HG03439 (cell line): ENCODE results near the gene IBA57.
A peak's percentile ranks its signal among the peaks of the same experiment; 100 is the strongest.

ENCODE experiments used
- ATAC-seq: cut with Tn5 transposase; IDR thresholded peaks from one replicate; pipeline ENCODE4 v1.9.1; 2021; ENCODE audit warnings: mild to moderate bottlenecking, moderate library complexity; ENCODE audit not compliant: unreplicated experiment

Gene IBA57

DNA sequence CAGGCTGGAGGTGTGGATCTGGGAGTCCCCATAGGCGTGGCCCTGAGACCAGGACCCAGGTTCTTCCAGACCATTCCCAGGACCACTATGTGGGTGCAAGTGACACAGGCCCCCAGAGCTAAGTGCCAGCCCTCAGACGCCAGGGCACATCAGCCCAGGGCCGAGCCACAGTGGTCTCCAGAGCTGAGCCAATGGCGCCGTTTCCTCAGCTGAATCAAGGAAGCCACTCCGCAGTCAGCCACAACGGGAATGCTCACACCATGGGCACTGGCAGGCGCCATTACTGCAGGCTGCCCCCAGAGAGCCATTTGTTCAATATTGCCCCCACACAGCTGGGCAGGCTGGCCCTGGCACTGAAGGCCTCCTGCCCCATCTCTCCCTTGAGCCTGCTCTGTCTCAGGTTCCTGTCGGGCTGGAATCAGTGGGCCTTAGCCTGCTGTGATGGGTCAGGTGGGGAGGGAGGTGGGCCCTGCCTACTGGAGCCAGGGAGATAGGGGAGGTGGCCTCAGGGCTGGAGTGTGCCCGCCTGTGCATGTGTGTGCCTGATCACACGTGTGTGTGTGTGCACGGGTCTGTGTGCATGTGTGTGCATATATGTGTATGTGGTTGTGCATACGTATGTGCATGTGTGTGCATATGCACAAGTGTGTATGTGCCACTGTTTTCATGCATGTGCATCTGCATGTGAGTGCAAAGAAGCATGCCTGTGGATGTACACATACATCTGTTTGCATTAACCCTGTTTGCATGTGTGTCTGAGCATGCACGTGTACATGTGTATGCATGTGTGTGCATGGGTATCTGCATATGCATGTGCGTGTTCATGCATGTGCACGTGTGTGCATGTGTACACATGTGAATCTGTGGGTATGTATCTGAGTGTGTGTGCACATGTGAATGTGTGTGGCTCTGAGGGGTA, 9.7 kb upstream of the IBA57 start:
- ATAC-seq, result no peak

DNA sequence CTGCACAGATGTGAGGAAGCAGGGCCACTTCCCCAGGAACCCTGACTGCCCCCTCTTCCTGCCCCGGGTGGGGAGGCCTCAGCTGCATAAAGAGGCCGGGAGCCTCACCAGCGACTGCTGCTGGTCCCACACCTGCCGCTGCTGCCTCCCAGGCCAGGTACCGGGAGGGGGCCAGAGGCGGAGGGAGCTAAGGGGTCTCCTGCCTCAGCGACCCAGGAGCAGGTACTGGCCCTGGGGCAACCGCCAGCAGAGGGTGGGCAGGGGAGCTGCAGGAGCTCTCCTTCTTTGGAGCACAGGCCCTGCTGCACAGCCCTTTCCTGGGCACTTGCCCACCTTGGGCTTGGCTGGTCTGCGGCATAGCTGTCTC, 9.1 kb upstream of the IBA57 start:
- ATAC-seq, result no peak

DNA sequence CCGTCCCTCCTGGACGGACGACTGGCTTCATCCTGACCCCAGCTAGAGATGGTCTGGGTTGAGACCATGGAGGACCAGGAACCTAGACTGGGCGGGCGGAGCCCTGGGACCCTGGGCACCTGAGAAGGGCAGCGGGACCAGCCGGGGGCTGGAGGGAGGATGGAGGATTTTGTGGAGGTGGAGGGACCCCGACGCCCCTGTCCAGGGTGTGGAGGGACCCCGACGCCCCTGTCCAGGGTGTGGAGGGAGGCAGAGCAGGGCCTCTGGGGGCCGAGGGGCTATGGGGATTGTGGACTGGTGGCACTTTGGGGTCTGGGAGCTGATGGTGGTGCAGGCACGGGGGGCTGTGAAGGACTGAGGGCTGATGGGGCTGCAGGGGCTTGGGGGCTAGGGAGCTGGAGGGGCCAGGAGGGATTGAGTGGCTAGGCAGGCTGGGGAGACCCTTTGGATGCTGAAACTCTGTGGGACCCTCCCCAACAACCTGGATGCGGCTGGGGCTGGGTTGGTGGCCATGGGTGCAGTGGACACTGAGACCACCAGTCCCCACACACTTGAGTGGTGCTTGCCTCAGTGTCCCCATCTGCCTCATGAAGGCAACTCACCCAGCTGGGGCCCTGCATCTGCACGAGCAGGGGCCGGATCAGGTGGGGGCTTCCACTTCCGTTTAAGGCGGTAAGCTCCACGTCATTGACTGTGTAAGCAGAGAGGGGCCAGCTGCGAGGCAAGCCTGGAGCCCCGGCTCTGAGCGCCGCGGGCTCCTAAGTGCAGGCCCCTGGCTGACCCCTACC, 8.5 kb upstream of the IBA57 start:
- ATAC-seq, result no peak

DNA sequence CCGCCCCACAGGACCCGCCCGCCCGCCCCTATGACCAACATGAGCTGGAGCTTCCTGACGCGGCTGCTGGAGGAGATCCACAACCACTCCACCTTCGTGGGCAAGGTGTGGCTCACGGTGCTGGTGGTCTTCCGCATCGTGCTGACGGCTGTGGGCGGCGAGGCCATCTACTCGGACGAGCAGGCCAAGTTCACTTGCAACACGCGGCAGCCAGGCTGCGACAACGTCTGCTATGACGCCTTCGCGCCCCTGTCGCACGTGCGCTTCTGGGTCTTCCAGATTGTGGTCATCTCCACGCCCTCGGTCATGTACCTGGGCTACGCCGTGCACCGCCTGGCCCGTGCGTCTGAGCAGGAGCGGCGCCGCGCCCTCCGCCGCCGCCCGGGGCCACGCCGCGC, 7.9 kb upstream of the IBA57 start:
- ATAC-seq, result no peak

DNA sequence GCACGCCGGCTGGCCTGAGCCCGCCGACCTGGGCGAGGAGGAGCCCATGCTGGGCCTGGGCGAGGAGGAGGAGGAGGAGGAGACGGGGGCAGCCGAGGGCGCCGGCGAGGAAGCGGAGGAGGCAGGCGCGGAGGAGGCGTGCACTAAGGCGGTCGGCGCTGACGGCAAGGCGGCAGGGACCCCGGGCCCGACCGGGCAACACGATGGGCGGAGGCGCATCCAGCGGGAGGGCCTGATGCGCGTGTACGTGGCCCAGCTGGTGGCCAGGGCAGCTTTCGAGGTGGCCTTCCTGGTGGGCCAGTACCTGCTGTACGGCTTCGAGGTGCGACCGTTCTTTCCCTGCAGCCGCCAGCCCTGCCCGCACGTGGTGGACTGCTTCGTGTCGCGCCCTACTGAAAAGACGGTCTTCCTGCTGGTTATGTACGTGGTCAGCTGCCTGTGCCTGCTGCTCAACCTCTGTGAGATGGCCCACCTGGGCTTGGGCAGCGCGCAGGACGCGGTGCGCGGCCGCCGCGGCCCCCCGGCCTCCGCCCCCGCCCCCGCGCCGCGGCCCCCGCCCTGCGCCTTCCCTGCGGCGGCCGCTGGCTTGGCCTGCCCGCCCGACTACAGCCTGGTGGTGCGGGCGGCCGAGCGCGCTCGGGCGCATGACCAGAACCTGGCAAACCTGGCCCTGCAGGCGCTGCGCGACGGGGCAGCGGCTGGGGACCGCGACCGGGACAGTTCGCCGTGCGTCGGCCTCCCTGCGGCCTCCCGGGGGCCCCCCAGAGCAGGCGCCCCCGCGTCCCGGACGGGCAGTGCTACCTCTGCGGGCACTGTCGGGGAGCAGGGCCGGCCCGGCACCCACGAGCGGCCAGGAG, 7.2 kb upstream of the IBA57 start:
- ATAC-seq, result no peak

DNA sequence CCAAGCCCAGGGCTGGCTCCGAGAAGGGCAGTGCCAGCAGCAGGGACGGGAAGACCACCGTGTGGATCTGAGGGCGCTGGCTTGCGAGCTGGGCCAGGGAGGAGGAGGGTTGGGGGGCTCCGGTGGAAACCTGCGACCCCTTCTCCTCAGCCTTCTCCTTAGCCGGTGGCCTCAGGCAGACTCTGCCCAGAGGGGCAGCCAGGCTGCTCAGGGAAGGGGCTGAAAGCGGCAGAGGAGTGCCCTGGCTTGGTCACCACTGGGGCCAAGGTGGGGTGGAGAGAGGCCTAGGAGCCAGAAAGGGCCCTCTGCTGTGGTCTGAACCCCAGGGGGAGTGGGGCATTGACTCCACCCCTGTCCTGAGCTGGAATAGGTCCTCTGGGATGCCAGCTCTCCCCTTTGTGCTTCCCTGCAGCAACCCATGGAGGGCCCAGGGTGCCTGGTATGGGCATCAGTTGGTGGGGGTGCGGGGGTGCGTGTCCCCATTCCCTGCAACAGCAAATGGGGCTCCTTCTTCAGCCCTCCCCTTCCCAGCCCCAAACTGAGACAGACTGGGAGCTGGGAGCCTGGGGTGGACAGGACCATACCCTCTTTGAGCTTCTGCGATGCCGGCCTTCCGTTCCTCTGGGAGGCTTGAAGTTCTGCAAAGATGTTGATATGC, 6.5 kb upstream of the IBA57 start:
- no peak for ATAC-seq

DNA sequence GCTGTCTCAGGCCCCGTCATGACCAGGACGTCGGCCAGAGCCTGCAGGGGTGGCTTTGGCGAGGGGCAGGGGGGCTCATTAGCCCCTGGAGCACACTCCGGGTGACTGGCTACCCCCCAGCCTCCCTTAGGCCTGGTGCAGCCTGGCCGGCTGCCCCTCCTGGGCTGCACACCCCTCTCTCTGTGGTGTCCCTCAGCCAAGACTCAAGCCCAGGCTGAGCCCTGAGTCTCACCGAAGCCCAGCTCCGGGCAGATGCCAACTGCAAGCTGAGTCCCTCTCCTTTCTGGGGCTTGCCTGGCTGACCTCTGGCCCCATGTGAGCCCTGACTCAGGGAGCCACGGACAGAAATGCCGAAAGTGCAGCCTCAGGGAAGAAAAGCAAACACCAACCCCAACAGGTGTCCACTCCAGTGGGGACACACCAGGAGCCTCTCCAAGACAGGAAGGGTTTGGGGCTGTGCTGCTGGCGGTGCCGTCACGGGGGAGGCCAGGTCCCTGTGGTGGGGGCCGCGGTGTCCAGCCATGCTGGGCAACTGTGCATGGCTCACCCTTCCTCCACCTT, 5.3 kb upstream of the IBA57 start:
- ATAC-seq, result no peak

DNA sequence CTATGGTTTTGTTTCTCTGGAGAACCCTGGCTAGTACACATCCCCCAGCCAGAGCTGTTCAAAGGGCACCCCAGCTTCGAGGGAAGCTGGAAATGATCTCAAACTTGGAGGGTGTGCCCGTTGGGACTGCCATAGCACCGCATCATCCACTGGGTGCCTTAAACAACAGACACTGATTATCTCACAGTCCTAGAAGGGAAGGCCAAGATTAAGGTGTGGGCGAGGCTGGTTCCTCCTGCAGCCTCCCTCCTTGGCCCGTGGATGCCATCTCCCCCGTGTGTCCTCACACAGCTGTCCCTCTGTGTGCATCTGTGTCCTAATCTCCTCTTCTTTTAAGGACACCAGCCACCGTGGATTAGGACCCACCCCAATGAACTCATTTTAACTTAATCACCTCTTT, 4.2 kb upstream of the IBA57 start:
- ATAC-seq, result no peak

DNA sequence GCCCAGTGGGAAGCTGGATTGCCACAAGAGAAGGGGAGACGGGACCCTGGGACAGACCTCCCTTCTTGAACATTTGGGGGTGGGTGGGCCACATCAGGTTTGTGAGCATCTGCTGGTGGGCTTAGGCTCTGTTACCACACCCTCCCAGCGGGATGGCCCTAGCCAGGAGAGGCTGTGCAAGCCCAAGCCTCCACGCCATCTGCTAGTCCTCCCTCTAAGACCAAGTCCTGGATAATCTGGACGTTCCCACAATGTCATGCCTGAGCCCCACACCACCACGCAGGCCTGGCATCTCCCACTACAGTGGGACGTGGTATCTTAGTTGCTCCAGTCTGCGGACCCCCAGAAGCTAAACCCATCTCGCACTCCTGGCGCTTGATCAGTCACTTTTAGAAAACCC, 3.7 kb upstream of the IBA57 start:
- ATAC-seq, result no peak

DNA sequence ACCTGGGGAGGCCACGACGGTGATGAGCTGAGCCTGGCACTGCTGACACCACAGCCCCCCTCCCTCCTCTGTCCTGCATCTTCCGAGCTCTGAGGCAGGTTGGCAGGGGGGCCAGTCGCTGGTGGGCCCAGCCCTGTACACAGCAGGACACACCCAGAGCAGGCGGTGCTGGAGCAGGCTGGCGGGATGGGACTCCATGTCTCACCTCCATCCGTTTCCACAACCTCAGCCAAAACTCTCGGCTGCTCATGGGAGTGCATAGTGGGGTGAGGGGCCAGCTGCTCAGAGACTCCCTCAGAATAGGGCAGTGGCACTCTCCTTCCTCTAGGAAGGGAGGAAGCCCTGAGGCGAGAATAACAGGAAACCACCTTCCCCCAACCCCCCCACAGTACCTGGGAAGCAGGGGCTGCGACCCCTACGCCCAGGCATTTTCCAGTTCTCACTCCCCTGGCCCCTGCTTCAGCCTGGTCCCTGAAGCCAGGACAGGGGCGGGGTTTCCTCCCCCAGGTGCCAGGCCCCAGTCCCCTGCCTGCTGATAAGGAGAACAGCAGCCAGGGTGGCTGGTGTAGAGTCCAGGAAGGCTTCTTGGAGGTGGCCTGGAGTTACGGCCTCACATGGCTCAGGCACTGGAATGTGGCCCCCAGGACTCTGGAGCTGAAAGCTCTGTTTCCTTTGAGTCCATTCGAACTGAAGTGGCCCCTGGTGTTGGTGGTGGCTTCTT, 3.2 kb upstream of the IBA57 start:
- no peak for ATAC-seq

DNA sequence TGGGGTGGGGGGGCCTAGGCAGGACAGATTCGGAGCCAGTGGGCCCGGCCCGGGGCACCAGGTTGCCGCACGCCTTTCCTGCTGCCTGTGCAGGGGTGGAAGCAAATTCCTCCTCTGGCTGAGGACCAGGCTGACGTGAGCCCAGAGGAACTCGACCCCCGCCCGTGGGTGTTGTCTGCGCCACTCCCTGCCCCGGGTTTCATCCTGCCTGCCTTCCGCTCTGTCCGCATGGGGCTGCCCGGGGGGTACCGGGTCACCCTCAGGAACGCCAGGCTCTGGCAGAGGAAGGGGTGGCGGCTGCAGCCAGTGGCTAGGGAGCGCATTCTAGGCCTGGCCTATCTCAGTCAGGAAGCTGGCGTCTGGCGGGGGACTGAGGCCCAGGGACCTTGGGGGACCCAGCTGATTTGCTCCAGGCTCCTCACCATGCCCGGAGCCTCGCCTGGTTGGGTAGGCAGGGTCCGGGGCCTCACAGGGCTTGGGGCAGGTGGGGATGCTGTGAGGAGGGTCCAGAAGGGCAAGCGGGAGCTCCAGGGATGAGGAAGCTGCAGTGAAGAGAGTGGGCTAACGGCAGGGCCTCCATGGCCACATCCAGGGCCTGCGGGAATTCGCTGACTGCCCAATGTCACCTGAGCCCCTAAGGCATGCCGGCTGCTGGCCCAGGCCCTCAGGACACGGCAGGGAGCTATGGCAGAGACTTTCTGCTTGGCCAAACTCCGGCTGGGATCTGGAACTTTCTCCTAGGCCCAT, 2.4 kb upstream of the IBA57 start:
- no peak for ATAC-seq

DNA sequence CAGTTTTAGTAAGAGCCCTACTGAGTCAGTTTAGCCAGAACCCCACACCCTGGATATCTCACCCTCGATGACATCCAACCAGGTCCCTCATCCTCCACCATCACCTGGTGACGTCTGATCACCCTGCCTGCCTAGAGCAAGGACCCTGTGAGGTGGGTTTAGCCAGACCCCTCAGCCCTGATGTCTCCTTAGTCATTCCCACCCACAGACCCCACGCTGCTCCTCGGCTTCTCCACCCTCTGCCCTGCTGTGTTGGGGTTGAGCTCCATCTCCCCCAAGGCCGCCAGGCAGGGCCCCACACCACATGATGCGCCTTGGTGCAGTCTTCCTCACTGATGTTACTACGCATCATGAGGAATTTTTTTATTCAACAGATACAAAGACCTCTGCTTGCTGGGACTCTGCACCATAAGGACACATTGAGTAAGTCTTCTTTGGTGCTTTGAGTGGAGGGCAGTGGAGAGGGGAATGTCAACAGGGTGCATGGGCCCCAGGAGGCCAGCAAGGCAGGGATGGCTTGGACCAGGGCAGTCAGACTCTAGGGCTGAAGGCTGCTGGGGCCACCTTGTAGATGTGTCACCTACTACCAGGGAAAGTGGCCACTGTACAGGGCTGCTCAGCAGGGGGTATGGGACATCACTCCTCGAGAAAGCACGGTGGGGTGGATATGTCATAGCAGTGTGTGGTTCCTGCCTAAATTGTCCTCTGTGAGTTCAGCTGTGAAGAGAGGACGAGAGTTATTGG, 1.7 kb upstream of the IBA57 start:
- ATAC-seq, result no peak

DNA sequence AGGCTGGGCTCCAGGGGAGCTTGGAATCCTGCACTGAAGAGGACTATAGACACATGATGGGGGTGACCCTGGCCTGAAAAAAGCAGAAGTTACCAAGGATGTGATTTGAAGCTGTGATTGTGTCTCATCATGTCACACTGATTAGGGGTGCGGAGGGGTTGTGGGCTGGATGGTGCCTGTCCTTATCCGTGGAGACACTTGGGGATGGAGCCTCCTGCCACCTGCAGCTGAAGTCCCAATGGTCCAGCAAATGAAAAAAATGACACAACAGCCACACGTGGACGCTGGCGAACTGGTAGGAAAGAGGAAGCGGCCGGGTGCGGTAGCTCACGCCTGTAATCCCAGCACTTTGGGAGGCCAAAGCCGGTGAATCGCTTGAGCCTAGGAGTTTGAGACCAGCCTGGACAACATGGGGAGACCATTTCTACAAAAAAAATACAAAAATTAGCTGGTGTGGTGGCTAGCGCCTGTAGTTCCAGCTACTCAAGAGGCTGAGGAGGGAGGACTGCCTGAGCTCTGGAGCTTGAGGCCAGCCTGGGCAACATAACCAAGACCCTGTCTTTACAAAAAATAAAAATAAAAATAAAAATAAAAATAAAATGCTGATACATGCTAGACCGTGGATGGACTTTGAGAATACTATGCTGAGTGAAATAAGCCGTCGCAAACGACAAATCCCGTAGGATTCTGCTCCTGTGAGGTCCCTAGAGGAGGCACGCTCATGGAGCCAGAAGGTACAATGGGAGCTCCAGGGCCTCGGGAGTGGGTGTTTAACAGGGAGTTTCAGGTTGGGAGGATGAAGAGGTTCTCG, 838 bp upstream of the IBA57 start:
- ATAC-seq, result peak; percentile 1

DNA sequence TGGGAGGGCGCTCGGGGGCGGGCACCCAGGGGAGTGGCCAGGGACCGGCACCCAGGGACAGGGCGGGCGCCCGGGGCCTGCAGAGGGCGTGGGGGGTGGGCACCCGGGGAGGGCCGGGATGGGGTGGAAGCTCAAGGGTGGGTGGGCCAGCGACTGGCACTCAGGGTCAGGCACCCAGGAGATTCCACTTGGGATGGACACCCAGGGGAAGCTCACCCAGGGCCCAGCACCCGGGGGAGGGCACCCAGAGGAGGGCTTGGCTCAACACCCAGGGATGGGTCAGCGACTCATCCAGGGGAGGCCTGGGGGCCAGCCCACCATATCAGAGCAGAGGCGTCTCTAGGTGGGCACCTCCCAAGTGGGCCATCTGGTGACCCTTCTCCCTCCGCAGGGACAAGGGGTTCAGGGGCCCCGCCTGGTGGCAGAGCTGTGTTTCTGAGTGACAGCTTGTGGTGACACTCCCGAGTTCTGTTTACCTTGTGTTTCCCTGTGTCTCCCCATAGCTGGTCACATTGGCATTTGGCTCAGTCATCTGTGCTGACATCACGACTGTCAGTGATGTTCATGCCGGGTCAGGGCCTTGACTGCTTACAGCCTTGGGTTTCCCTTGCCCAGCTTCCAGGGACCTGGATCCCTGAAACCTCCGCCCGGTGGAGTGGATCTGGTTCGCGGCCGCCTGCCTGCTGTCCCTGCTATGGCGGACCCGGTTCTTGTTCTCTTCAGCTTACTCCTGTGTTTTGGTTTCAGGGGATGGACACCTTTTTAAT, 749 bp downstream of the IBA57 start:
- peak; percentile 23 for ATAC-seq

DNA sequence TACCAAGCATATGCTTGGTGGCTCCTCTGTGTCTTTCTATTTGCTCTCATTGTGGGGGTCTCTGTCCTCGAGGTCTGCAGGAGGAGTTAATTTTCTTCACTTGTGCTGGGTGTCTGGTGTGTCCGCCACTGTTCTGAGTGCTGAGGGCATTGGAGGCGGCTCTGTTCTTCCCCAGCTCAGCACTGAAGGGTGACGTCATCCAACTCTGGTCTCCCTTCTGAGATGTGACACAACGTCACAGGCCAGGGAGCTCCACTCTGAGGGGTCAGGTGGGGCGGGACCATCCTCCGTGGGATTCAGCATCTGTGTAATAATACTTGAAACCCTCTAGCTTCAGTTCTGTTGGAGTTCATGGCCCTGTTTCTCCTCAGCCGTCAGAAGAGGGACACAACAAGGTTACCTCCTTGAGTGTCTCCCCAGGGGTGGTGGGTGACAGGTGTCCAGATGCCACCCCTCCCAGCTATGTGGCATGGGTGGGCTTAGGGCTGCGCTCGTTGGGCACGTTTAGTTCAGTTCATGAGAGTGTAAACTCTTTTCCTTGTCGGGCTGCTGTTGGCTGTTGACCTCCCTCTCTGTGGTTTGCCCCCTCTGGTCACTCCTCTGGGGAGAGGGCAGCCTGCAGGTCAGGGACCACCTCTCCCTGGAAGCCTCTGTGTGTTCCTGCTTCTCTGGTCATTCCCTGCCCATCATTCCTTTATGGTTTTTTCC, 3.1 kb downstream of the IBA57 start:
- ATAC-seq, result no peak

DNA sequence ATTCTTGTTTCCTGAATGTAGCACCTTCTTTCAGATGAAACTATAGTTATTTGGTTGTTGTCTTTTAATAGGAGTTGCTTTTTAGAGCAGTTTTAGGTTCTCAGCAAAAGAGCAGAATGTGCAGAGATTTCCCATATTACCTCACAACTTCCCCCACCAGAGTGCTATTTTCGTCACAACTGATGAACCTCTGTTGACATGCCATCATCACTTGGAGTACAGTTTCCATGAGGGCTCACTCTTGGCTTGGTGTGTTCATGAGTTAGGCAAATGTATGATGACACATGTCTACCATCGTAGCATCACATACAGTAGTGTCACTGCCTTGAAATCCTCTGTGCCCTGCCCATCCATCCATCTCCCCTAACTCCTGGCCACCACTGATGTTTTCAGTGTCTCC, 3.7 kb downstream of the IBA57 start:
- no peak for ATAC-seq
